Activated T-cell treated with anti-CD3 and anti-CD28 coated beads, Interleukin-2, amount 50 U/mL, for 72 hours (primary cell): ENCODE results near the gene ORAI1. TPM values are rescaled to one million over a fixed set of nuclear protein-coding genes. Genes with fewer than 3 reads are reported as not detected.
"Not testable (repeated sequence)": the region's sequence is repeated elsewhere in the genome, so short reads cannot be mapped to it uniquely, and the experiment has no call there.

Experiments used
- ATAC-seq, 2 donors: fragments of 150-1000 bp; cut with Tn5 transposase; replicated peaks in 1 of 2; 2 replicates each; pipeline ENCODE4 v1.10.0; 2021; ENCODE audit warnings: moderate library complexity in 2 of 2, mild to moderate bottlenecking in 1 of 2
- DNase-seq, 2 donors: peaks; one replicate each; pipeline ENCODE4 v3.0.0; 2021 to 2022; ENCODE audit warnings: mixed read lengths in 1 of 2
- H3K27ac Mint-ChIP-seq: one replicate; pipeline ENCODE4 v1.8.0; 2022; ENCODE audit warnings: mild to moderate bottlenecking, moderate library complexity, mixed read lengths
- H3K27me3 Mint-ChIP-seq: one replicate; pipeline ENCODE4 v1.8.0; 2022; ENCODE audit warnings: low read depth, mixed read lengths
- H3K36me3 Mint-ChIP-seq, 2 donors: one replicate each; pipeline ENCODE4 v1.8.0; 2022; ENCODE audit warnings: mixed read lengths in 2 of 2, mild to moderate bottlenecking in 1 of 2; ENCODE audit not compliant: insufficient read depth in 2 of 2
- H3K4me1 Mint-ChIP-seq: one replicate; pipeline ENCODE4 v1.8.0; 2022; ENCODE audit warnings: low read depth, mixed read lengths
- H3K4me3 Mint-ChIP-seq, 2 donors: one replicate each; pipeline ENCODE4 v1.8.0; 2022; ENCODE audit warnings: mild to moderate bottlenecking in 2 of 2, mixed read lengths in 2 of 2, moderate library complexity in 2 of 2
- H3K9me3 Mint-ChIP-seq, 2 donors: one replicate each; pipeline ENCODE4 v1.8.0; 2022; ENCODE audit warnings: mixed read lengths in 2 of 2
- total RNA-seq, 2 donors: library from RNA; stranded (reverse); gene quantifications; one replicate each; pipeline ENCODE4 v1.2.3, GENCODE V29; 2022

ORAI1 gene
- total RNA-seq, 2 donors from 2014 or later, result 35.2 to 39.3 TPM

DNA sequence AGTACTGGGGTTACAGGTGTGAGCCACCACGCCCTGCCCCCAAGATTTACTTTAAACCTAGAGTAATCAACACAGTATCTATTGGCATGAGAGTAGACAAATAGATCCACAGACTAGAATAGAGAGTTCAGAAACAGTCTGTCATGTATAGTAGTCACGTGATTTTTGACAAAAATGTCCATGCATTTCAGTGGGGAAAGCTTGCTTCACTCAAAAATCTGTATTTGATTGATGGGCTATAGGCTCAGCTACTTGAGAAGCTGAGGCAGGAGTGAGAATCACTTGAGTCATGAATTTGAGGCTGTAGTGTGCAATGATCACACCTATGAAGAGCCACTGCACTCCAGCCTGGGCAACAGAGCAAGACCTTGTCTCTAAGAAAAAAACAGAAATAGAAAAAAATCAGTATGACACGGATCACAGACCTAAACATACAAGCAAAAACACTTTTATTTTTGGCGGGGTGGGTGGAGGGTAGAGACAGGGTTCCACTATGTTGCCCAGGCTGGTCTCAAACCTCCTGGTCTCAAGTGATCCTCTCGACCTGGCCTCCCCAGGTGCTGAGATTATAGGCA, 7.6 kb upstream of the ORAI1 start:
- peaks cover 19% of the 10 kb centered on the region for H3K4me1 Mint-ChIP-seq
- ATAC-seq (no peak), DNase-seq (no peak)
- H3K4me3 Mint-ChIP-seq, result no peak overlapping the region
- H3K27ac Mint-ChIP-seq, result no peak overlapping the region
- H3K9me3 Mint-ChIP-seq, result no peaks in the 10 kb centered on the region
- no peaks in the 10 kb centered on the region for H3K36me3 Mint-ChIP-seq
- no peaks in the 10 kb centered on the region for H3K27me3 Mint-ChIP-seq

DNA sequence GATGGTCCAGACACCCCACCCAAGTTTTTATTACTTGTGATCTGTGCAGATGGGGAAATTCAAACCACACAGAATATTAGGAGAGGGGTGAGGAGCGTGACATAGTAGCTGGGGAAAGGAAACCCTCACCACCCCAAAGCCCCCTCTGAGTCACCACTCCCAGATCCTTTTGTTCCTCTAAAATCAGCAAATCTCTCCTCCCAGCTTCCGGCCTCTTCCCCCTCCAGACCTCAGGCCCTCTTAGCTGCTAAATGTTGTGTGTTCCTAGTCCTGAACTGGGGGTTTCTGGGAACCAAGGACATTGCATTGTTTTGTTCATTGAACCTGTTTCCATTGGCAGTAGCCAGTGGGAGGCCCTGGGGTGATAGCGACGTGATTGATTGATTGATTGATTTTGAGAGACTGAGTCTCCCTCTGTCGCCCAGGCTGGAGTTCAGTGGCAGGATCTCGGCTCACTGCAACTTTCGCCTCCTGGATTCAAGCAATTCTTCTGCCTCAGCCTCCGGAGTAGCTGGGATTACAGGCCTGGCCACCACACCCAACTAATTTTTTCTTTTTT, 5.9 kb upstream of the ORAI1 start:
- no peaks in the 10 kb centered on the region for H3K36me3 Mint-ChIP-seq
- DNase-seq (no peak), ATAC-seq (no peak)
- no peak overlapping the region for H3K27ac Mint-ChIP-seq
- no peaks in the 10 kb centered on the region for H3K27me3 Mint-ChIP-seq
- no peak overlapping the region for H3K4me3 Mint-ChIP-seq
- no peaks in the 10 kb centered on the region for H3K9me3 Mint-ChIP-seq
- H3K4me1 Mint-ChIP-seq, result peaks cover 16% of the 10 kb centered on the region

DNA sequence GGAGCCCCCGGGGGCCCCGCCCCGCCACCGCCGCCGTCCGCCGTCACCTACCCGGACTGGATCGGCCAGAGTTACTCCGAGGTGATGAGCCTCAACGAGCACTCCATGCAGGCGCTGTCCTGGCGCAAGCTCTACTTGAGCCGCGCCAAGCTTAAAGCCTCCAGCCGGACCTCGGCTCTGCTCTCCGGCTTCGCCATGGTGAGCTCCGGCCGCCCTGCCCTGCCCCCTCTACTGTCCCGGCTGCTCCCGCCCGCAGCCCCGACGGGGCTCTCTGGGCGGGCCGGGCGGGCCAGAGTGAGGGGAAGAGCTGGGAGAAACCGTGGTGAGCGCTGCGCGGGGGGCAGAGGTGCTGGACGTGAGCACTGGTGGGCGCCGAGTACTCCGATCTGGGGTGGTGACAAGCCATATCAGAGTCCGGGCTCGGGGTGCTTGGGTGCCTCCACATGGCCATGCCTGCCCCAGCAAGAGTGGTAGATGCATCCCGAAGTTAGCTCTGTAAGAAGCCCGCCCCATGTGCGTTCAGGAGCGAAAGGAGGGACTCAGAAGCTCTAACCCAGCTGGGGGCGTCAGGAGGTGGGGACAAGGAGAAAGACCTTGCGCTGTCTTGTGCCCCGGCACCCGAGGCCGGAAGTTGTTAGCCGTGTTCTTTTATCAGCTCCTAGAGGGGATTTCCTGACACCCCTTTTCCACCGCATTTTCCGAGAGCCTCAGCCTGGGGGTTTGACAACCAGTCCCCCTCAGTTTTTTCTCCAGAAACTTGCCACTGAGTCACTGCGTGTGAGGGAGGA, 717 bp downstream of the ORAI1 start:
- H3K9me3 Mint-ChIP-seq, result no peaks in the 10 kb centered on the region
- H3K4me3 Mint-ChIP-seq, result peak overlapping the region; percentile 88 to 93
- ATAC-seq, result peak; percentile 61 to 67

DNA sequence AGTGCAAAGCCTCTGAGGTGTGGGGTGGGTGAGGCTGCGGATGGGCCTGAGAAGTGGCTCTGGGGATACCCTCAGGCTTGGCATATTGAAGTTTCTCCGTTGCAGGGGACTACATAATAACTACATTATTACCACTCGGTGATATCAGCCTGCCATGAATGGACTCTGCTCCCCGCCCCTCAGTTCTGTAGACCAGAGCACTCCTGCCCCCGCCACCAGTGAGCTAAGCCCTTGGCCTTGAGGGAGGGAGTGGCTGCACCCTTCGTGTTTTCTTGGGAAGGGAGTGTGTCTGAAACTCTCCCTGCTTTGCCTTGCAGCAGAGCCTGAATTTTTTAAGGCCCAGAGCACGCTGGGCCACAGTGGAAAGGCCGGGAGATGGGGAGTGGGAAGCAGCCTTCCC, 1.7 kb downstream of the ORAI1 start:
- no peaks in the 10 kb centered on the region for H3K9me3 Mint-ChIP-seq
- no peaks in the 10 kb centered on the region for H3K27me3 Mint-ChIP-seq
- peaks cover 70% of the 10 kb centered on the region for H3K4me1 Mint-ChIP-seq
- DNase-seq (peak; percentile 27 to 29), ATAC-seq (no peak)
- peaks cover 2 to 4% of the 10 kb centered on the region in 2 donors for H3K36me3 Mint-ChIP-seq
- peak overlapping the region; percentile 99 for H3K27ac Mint-ChIP-seq
- H3K4me3 Mint-ChIP-seq, result peak overlapping the region; percentile 88 to 93

More for the DNA sequence above, 717 bp downstream of the ORAI1 start:
- peak; percentile 82 to 90 for DNase-seq
- peaks cover under 1 to 4% of the 10 kb centered on the region in 2 donors for H3K36me3 Mint-ChIP-seq
- H3K4me1 Mint-ChIP-seq, result peaks cover 60% of the 10 kb centered on the region
- peak overlapping the region; percentile 99 for H3K27ac Mint-ChIP-seq
- H3K27me3 Mint-ChIP-seq, result no peaks in the 10 kb centered on the region

DNA sequence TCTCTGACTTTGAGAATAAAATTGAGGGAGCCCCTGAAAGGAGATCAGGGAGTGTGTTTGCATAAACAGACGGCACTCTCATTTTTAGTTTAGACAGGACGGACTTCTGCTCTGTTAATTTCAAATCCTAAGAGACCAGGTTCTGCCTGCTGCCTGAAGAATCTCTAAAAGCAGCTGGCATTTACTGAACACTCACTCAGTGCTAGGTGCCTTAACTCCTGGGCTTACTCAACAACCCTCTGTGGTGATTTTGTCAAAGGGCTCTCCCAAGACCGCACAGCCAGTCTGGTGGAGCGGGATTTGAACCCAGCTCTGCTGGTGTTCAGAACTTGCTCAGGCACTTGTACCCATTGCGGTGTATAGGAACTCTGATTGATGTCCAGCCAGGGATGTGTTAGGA, 2.2 kb downstream of the ORAI1 start:
- peak overlapping the region; percentile 99 for H3K27ac Mint-ChIP-seq
- DNase-seq, result peak; percentile 16 to 28
- H3K9me3 Mint-ChIP-seq, result no peaks in the 10 kb centered on the region
- H3K27me3 Mint-ChIP-seq, result no peaks in the 10 kb centered on the region
- peaks cover 70% of the 10 kb centered on the region for H3K4me1 Mint-ChIP-seq
- H3K36me3 Mint-ChIP-seq, result peaks cover 2 to 4% of the 10 kb centered on the region in 2 donors
- peak overlapping the region; percentile 88 to 93 for H3K4me3 Mint-ChIP-seq
- no peak for ATAC-seq

DNA sequence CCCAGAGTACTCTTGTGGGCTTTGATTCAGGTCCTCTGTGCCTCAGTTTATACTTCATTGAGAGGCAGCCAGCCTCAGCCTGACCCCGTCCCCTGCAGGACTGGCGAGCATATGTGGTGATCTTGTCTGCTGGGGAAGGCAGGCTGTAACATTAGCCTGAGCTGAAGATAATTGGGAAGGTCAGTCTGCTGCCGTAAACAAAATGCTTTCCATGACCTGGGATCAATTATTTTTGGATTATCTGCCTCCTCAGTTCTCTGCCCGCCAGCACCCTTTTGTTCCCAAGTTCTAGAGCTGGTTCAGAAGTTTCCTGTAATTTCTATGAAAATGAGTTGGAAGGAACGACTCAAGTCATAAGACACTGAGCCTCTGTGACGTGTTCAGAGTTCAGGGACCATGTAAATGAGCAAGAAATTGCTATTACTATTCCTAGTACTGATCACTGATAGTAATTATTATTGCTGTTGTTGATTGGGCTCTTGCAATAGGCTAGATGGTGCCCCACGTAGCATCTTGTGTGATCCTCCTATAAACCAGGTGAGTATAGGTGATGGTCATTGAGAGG, 4.5 kb downstream of the ORAI1 start:
- Mint-ChIP-seq H3K9me3 (no peaks in the 10 kb centered on the region), H3K4me1 (peaks cover 78% of the 10 kb centered on the region), H3K27ac (peak overlapping the region; percentile 86), H3K4me3 (peak overlapping the region; percentile 35 to 93), H3K27me3 (no peaks in the 10 kb centered on the region), H3K36me3 (peaks cover 2 to 4% of the 10 kb centered on the region in 2 donors)
- ATAC-seq, result no peak
- DNase-seq, result no peak

DNA sequence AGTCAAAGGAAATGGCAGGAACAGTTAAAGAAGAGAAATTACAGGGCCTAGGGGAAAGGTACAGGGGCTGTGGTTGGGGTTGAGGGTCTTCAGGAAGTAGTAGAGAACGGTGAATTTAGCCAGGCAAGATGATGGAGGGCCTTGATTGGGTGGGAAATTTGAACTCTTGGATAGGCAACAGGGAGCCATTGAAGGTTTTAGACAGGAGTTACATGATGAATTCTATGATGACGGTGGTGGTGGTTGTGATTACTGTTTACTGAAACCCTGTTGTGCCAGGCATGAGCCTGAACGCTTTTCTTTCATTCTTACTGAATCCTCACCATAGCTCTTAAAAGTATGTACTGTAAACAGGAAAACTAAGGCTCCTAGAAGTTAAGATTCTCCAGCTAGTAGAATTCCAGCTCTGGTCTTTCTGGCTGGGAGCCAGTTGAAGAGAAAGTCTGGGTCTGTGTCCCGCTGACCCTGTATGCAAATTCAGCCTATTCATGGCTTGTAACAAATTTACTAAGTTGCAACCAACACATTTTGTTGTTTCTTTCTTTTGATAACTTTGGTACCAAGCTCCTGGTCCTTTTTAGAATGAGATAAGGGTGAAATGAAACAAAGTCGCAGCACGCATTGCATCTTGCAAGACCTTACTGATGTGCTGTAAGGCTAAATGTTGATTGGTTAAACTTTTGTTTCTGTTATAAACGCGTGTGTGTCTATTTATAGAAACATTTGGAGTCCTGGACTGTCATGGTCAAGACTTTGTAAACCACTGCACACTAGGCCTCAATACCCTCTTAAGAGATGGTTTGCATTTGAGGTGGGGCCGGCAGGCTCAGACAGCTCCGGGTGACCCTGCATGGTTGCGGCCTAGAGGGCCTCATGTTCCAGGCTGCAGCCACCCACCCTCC, 6.0 kb downstream of the ORAI1 start:
- no peak for ATAC-seq
- H3K36me3 Mint-ChIP-seq, result peaks cover 2 to 4% of the 10 kb centered on the region in 2 donors
- peak overlapping the region; percentile 31 to 43 for H3K4me3 Mint-ChIP-seq

DNA sequence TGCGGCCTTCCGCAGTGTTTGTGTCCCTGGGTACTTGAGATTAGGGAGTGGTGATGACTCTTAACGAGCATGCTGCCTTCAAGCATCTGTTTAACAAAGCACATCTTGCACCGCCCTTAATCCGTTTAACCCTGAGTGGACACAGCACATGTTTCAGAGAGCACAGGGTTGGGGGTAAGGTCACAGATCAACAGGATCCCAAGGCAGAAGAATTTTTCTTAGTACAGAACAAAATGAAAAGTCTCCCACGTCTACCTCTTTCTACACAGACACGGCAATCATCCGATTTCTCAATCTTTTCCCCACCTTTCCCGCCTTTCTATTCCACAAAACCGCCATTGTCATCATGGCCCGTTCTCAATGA, 7.5 kb downstream of the ORAI1 start:
- not testable (repeated sequence) for H3K27ac Mint-ChIP-seq, H3K36me3 Mint-ChIP-seq, DNase-seq, H3K4me3 Mint-ChIP-seq, ATAC-seq, H3K27me3 Mint-ChIP-seq, H3K9me3 Mint-ChIP-seq
- H3K4me1 Mint-ChIP-seq, result peaks cover 88% of the 10 kb centered on the region

More for the DNA sequence above, 6.0 kb downstream of the ORAI1 start:
- H3K27ac Mint-ChIP-seq, result peak overlapping the region; percentile 77
- peaks cover 92% of the 10 kb centered on the region for H3K4me1 Mint-ChIP-seq
- H3K9me3 Mint-ChIP-seq, result no peaks in the 10 kb centered on the region
- no peak for DNase-seq
- H3K27me3 Mint-ChIP-seq, result no peaks in the 10 kb centered on the region

DNA sequence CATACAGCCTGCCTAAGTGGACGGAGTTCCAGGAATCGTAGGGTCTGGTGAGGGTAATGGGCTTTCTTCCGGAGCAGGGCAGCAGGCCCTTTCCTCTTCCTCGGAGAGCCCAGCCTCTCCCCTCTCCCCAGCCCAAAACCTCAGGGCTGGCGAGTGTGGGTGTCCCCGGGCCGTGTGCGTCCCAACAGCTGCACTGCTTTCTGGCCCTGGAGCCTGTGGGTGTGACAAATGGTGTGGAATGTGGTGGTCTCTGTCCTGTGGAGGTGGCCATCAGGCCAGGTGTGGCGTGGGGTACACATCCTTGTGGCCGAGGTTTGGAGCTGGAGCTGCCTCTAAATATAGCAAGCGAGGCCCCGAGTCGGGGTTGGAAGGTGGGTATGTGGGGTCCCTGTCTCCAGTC, 8.5 kb downstream of the ORAI1 start:
- H3K9me3 Mint-ChIP-seq, result no peaks in the 10 kb centered on the region
- peak overlapping the region; percentile 91 for H3K27ac Mint-ChIP-seq
- DNase-seq (no peak), ATAC-seq (no peak)
- H3K4me3 Mint-ChIP-seq, result peak overlapping the region; percentile 13 to 37
- H3K27me3 Mint-ChIP-seq, result no peaks in the 10 kb centered on the region
- peaks cover 0 to 2% of the 10 kb centered on the region in 2 donors for H3K36me3 Mint-ChIP-seq
- peaks cover 78% of the 10 kb centered on the region for H3K4me1 Mint-ChIP-seq

DNA sequence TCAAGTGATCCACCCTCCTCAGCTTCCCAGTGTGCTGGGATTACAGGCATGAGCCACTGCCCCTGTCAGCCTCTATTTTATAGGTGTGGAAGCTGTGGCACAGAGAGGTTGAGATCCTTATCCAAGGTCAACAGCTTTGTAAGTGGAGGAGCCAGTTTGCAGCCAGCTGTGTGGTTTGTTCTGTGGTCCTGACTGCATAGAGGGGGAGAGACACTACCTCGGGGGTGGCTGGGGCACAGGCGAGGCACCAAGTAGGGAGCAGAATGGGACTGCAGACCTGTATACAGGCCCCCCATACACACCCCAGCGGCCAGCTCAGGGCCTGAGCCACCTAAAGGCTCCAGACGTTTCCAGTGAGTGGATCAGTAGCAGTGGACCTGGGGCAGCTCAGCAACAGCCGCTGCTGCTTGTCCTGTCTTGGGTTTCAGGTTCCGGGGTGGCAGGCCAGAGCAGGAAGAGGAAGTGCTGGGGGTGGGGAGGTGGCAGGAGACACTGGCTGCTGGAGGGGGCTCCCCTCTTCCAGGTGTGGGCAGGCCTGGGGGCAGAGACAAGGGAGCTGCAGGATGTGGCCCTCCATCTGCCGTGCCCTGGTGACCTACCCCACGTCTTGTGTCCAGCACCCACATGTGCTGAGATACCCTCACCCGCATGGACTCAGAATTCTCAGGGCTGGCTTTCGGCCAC, 11.0 kb downstream of the ORAI1 start:
- H3K4me1 Mint-ChIP-seq, result peaks cover 52% of the 10 kb centered on the region

DNA sequence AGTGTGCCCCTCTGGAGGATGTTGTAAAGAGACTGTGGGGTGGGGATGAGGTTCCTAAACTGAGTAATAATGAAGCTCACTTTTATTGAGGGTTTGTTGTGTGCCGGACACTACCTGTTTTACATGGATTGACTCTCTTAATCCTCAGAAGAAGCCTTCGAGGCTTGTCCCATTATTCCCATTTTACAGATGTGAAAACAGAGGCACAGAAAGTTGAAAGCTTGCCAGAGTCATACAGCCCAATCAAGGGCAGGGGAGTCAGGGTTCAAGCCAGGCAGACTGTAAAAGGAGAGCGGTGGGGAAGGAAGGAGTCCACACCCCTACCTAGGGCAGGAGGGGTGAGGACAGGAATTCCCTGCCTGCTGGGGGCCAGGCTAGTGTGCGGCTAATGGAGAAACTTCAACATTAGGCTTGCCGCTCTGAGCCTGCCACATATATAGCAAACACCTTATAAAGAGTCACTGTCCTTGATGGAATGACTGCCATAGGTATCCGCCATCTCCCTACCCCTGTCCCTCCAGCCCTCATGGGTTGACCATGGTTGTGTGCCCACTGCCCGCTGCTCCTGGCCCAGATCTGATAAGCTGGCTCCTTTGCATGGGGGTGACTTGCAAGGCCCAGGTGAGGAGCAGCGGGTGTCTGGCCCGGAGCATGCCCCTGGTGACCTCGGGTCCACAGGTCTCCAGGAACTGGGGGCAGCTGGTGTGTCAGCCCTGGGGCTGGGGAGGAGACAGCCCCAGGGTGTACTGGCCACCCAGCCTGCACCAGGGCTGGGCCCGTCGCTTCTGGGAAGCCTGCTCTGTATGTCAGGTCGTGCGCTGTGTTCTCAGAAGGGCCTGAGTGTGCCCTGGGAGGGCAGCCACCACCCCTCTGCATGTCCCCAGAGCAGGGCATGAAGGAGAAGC, 12.2 kb downstream of the ORAI1 start:
- ATAC-seq, result no peak
- Mint-ChIP-seq H3K4me1 (peaks cover 42% of the 10 kb centered on the region), H3K27me3 (no peaks in the 10 kb centered on the region), H3K36me3 (peaks cover 0 to 6% of the 10 kb centered on the region in 2 donors), H3K9me3 (no peaks in the 10 kb centered on the region), H3K4me3 (peak overlapping the region; percentile 76 to 78), H3K27ac (peak overlapping the region; percentile 92)
- no peak for DNase-seq

More for the DNA sequence above, 11.0 kb downstream of the ORAI1 start:
- Mint-ChIP-seq H3K27ac (peak overlapping the region; percentile 92), H3K9me3 (no peaks in the 10 kb centered on the region), H3K4me3 (peak overlapping the region; percentile 76 to 78), H3K36me3 (peaks cover 0 to 6% of the 10 kb centered on the region in 2 donors), H3K27me3 (no peaks in the 10 kb centered on the region)
- peak; percentile 75 to 85 for ATAC-seq
- peak; percentile 63 to 65 for DNase-seq
